ENCODE results near the gene CORO7.
"Not testable (repeated sequence)": the region's sequence is repeated elsewhere in the genome, so short reads cannot be mapped to it uniquely, and the experiment has no call there.

The CORO7 gene

DNA sequence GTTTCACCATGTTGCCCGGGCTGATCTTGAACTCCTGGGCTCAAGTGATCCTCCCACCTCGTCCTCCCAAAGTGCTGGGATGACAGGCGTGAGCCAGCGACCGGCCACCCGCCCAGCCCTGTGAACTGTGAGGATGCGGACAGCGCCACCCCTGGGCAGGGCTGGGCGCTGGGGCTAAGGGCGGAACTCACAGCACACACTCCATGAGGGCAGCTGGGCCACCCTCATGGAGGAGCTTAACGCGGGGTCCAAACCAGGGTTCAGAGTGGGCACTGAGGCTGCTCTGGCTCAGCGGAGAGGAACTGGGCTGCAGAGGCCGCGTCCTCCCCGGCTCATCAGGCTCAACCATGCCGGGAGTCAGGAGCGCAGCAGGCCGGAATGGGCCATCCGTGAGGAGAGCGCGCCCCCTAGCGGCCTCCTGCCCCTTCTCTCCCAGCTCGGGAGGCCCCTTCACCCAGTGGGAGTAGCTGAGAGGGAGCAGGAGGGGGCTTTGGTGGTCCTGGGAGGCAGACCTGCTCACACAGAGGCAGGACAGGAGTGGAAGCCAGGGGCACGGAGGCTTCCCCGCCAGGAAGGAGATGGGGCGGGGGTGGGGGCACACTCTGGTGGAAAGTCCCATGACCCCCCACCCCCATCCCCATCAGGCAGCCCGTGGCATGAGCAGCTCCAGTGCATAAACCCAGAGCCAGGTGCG lies 13.8 kb downstream of the CORO7 start:
- DNase-seq (ENCODE audit: extremely low read depth, insufficient read length) = peak; percentile 68
- Histone ChIP-seq H3K27me3 (replicated peaks; ENCODE audit: control insufficient read depth, insufficient read depth, low read length) (no peaks in the 10 kb centered on the region), H3K36me3 (ENCODE audit: control insufficient read depth, insufficient read depth, low read length) (peaks cover 29% of the 10 kb centered on the region), H3K4me3 (replicated peaks; ENCODE audit: low read depth, low read length) (no peak overlapping the region)
- TF ChIP-seq, protein P1, sequence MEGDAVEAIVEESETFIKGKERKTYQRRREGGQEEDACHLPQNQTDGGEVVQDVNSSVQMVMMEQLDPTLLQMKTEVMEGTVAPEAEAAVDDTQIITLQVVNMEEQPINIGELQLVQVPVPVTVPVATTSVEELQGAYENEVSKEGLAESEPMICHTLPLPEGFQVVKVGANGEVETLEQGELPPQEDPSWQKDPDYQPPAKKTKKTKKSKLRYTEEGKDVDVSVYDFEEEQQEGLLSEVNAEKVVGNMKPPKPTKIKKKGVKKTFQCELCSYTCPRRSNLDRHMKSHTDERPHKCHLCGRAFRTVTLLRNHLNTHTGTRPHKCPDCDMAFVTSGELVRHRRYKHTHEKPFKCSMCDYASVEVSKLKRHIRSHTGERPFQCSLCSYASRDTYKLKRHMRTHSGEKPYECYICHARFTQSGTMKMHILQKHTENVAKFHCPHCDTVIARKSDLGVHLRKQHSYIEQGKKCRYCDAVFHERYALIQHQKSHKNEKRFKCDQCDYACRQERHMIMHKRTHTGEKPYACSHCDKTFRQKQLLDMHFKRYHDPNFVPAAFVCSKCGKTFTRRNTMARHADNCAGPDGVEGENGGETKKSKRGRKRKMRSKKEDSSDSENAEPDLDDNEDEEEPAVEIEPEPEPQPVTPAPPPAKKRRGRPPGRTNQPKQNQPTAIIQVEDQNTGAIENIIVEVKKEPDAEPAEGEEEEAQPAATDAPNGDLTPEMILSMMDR (IDR thresholded peaks at IDR 0.05; ENCODE audit: insufficient read depth, low read length, poor library complexity, severe bottlenecking) = peak; percentile 95

DNA sequence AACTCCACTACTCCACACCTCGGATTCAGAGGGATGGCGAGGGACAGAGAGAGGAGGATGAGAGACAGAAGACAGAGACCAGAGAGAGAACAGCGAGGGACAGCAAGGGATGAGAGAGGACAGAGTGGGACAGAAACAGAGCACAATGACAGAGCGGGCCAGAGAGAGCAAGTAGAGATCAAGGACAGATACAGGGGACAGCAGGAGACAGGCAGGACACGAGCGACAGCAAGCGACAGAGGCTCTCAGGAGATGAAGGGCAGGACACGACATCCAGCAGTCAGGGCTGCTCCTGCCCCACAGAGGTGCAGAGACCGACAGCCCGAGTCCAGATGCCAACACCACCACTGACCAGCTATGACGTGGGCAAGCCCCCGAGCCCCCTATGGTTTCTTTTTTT lies 14.9 kb downstream of the CORO7 start:
- H3K27me3 ChIP-seq (replicated peaks; ENCODE audit: control insufficient read depth, insufficient read depth, low read length) = no peaks in the 10 kb centered on the region
- H3K4me3 ChIP-seq (replicated peaks; ENCODE audit: low read depth, low read length) = no peak overlapping the region
- TF ChIP-seq, protein P1 (IDR thresholded peaks at IDR 0.05; ENCODE audit: insufficient read depth, low read length, poor library complexity, severe bottlenecking) = no peak
- peaks cover 26% of the 10 kb centered on the region for H3K36me3 ChIP-seq (ENCODE audit: control insufficient read depth, insufficient read depth, low read length)
- DNase-seq (ENCODE audit: extremely low read depth, insufficient read length) = no peak

DNA sequence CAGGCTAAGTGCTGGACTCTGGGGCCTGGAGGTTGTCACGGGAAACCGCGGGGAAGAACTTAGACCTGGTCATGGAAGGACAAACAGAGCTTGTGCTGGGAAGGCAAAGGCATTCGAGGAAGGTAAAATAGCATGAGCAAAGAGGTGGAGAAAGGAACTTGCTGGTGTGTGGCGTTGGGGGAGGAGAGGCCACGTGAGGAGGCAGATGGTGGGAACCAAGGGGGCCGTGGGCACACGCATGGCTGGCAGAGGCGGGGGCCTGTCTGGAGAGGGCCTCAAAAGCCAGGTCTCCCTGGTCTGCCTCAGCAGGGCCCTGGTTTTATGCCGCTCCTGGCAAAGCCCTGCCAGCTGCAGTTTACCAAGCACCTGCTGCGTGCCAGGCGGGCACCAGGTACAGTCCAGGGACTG lies 15.3 kb downstream of the CORO7 start:
- TF ChIP-seq, protein P1 (IDR thresholded peaks at IDR 0.05; ENCODE audit: insufficient read depth, low read length, poor library complexity, severe bottlenecking) = no peak
- Histone ChIP-seq H3K27me3 (replicated peaks; ENCODE audit: control insufficient read depth, insufficient read depth, low read length) (no peaks in the 10 kb centered on the region), H3K36me3 (ENCODE audit: control insufficient read depth, insufficient read depth, low read length) (peaks cover 26% of the 10 kb centered on the region), H3K4me3 (replicated peaks; ENCODE audit: low read depth, low read length) (no peak overlapping the region)
- DNase-seq (ENCODE audit: extremely low read depth, insufficient read length) = no peak

DNA sequence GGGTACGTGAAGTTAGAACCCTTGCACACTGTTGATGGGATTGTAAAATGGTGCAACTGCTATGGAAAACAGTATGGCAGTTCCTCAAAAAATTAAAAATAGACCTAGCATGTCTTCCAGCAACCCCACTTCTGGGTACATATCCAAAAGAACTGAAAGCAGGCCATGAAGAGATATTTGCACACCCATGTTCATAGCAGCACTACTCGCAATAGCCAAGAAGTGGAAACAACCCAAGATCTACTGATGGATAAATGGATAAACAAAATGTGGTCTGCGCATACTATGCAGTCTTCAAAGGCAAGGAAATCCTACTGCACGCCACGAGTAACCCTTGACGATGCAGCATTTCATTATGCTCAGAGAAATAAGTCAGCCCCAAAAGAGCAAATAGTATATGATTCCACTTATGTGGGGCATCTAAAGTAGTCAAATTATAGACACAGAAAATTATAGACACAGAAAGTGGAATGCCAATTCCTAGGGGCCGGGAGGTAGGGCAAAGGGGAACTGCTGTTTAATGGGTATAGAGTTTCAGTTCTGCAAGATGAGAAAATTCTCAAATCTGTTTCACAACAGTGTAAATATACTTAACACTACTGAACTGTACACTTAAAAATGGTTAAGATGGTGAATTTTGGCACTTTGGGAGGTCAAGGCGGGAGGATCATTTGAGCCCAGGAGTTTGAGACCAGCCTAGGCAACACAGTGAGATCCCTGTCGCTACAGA lies 17.2 kb downstream of the CORO7 start:
- DNase-seq (ENCODE audit: extremely low read depth, insufficient read length) = no peak
- Histone ChIP-seq H3K36me3 (ENCODE audit: control insufficient read depth, insufficient read depth, low read length) (peaks cover 23% of the 10 kb centered on the region), H3K27me3 (replicated peaks; ENCODE audit: control insufficient read depth, insufficient read depth, low read length) (no peaks in the 10 kb centered on the region), H3K4me3 (replicated peaks; ENCODE audit: low read depth, low read length) (no peak overlapping the region)
- TF ChIP-seq, protein P1 (IDR thresholded peaks at IDR 0.05; ENCODE audit: insufficient read depth, low read length, poor library complexity, severe bottlenecking) = no peak

DNA sequence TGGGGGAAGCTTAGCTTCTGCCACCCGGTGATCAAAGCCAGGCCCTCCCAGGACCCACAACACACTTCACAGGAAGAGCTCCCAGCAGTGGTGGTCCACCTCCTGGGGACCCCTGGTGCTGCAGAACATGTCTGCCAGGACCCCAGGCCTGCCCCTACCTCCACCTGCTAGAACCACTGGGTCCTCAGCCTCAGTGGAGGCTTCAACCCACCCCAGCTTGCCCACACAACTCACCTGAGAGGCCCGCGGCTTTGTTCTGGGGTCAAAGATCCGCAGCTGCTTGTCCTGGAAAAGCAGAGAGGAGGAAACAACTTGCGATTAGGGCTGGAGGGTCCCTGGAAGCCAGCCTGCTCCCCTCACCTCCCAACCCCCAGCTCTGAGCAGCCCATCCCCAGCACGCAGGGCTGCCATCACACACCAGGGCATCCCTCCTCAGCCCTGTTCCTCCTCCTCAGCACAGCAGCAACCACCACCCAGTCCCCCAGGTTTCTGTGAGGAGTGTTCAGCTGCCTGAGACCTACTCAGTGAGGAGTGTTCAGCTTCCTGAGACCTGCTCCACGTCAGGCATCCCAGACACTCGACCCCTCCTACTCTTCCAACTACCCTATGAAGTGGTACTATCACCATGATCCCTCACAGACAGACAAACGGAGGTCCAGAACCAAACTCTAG lies 21.2 kb downstream of the CORO7 start:
- H3K4me3 ChIP-seq (replicated peaks; ENCODE audit: low read depth, low read length) = no peak overlapping the region
- no peaks in the 10 kb centered on the region for H3K27me3 ChIP-seq (replicated peaks; ENCODE audit: control insufficient read depth, insufficient read depth, low read length)
- H3K36me3 ChIP-seq (ENCODE audit: control insufficient read depth, insufficient read depth, low read length) = peaks cover 20% of the 10 kb centered on the region
- no peak for DNase-seq (ENCODE audit: extremely low read depth, insufficient read length)
- TF ChIP-seq, protein P1 (IDR thresholded peaks at IDR 0.05; ENCODE audit: insufficient read depth, low read length, poor library complexity, severe bottlenecking) = no peak

DNA sequence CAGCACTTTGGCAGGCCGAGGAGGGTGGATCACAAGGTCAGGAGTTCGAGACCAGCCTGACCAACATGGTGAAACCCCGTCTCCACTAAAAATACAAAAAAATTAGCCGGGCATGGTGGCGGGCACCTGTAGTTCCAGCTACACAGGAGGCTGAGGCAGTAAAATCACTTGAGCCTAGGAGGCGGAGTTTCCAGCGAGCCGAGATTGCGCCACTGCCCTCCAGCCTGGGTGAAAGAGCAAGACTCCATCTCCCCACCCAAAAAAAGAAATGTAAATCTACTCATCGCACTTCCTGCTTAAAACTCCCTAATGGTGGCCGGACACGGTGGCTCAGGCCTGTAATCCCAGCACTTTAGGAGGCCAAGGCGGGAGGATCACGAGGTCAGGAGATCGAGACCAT lies 22.5 kb downstream of the CORO7 start:
- H3K36me3 ChIP-seq (ENCODE audit: control insufficient read depth, insufficient read depth, low read length) = peaks cover 31% of the 10 kb centered on the region

More for the DNA sequence above, 22.5 kb downstream of the CORO7 start:
- DNase-seq (ENCODE audit: extremely low read depth, insufficient read length); H3K27me3 ChIP-seq (replicated peaks; ENCODE audit: control insufficient read depth, insufficient read depth, low read length); H3K4me3 ChIP-seq (replicated peaks; ENCODE audit: low read depth, low read length): not testable (repeated sequence)

Measured in GM06990 (cell line).